Hepatocyte (in vitro differentiated cells): ENCODE data around the gene ZFHX3. TPM values are rescaled to one million over a fixed set of nuclear protein-coding genes. Genes with fewer than 3 reads are reported as not detected.

ENCODE experiments used
- DNase-seq: peaks from one replicate; pipeline ENCODE4 v3.0.0-alpha.2; 2016; ENCODE audit warnings: low spot score
- H2AFZ ChIP-seq: fragments of 200-600 bp; sonication (generic); 2 replicates; pipeline ENCODE4 v1.6.0; 2016; ENCODE audit warnings: antibody characterized with exemption, mild to moderate bottlenecking
- H3K27ac ChIP-seq: fragments of 200-600 bp; sonication (generic); 2 replicates; pipeline ENCODE4 v1.5.1; 2016; ENCODE audit warnings: mild to moderate bottlenecking
- H3K27me3 ChIP-seq: fragments of 200-600 bp; sonication (generic); 2 replicates; pipeline ENCODE4 v1.6.1; 2016
- H3K36me3 ChIP-seq: fragments of 200-600 bp; sonication (generic); replicated peaks from 2 replicates; pipeline ENCODE4 v1.5.1; 2016; ENCODE audit warnings: low read depth; ENCODE audit not compliant: insufficient read depth
- H3K4me1 ChIP-seq: fragments of 200-600 bp; sonication (generic); 2 replicates; pipeline ENCODE4 v1.5.1; 2016; ENCODE audit warnings: mild to moderate bottlenecking, moderate library complexity; ENCODE audit not compliant: insufficient read depth
- H3K4me2 ChIP-seq: fragments of 200-600 bp; sonication (generic); 2 replicates; pipeline ENCODE4 v1.6.0; 2016
- H3K4me3 ChIP-seq: fragments of 200-600 bp; sonication (generic); 2 replicates; pipeline ENCODE4 v1.5.1; 2016; ENCODE audit warnings: mild to moderate bottlenecking
- H3K79me2 ChIP-seq: fragments of 200-600 bp; sonication (generic); 2 replicates; pipeline ENCODE4 v1.6.0; 2017; ENCODE audit warnings: mild to moderate bottlenecking
- H3K9me2 ChIP-seq: fragments of 200-600 bp; sonication (generic); replicated peaks from 2 replicates; pipeline ENCODE4 v1.6.0; 2017; ENCODE audit warnings: mild to moderate bottlenecking; ENCODE audit not compliant: insufficient read depth
- H3K9me3 ChIP-seq: fragments of 200-600 bp; sonication (generic); 2 replicates; pipeline ENCODE4 v1.5.1; 2016; ENCODE audit warnings: low read depth, mild to moderate bottlenecking
- H4K20me1 ChIP-seq: fragments of 200-600 bp; sonication (generic); 2 replicates; pipeline ENCODE4 v1.6.0; 2016; ENCODE audit warnings: mild to moderate bottlenecking; ENCODE audit not compliant: insufficient read depth, poor library complexity, severe bottlenecking
- EZH2 ChIP-seq: fragments of 200-600 bp; sonication (generic); IDR thresholded peaks from 2 replicates; pipeline ENCODE4 v1.6.1; 2016; ENCODE audit warnings: antibody characterized with exemption, mild to moderate bottlenecking, borderline replicate concordance
- EZH2phosphoT487 ChIP-seq: fragments of 200-600 bp; sonication (generic); IDR thresholded peaks from one replicate; pipeline ENCODE4 v1.6.1; 2018; ENCODE audit warnings: antibody characterized with exemption, mild to moderate bottlenecking, low read depth, moderate library complexity; ENCODE audit not compliant: unreplicated experiment, severe bottlenecking
- WGBS: methylation state at CpG from one replicate; pipeline ENCODE4 v1.1.6; 2016; ENCODE audit warnings: low lambda C conversion rate; ENCODE audit errors: missing lambda C conversion rate; 5-methylcytosine and 5-hydroxymethylcytosine counted together
- polyA plus RNA-seq: library from polyadenylated mRNA; unstranded; fragments of >200 nt; fragmentation: Nextera tagmentation; extraction: Ambion mirVana; gene quantifications from 2 replicates; pipeline ENCODE4 v1.2.1, GENCODE V29; 2016
- total RNA-seq: library from RNA; depleted of rRNA; stranded (reverse); fragments of >200 nt; gene quantifications from 2 replicates; pipeline ENCODE4 v1.2.3, GENCODE V29; 2014
- TF ChIP-seq, protein P1 (sequence below): fragments of 200-600 bp; sonication (generic); IDR thresholded peaks from 2 replicates; pipeline ENCODE4 v1.5.1; 2016; ENCODE audit warnings: antibody characterized with exemption, mild to moderate bottlenecking; ENCODE audit not compliant: poor library complexity

The ZFHX3 gene
- total and polyA plus RNA-seq, 2 experiments from 2014 or later, result 6.4 to 11.6 TPM

- Histone ChIP-seq H3K36me3 (no peaks in the 10 kb centered on the region), H4K20me1 (no peaks in the 10 kb centered on the region), H3K4me1 (peaks cover 11% of the 10 kb centered on the region), H3K27me3 (no peaks in the 10 kb centered on the region), H3K9me2 (no peaks in the 10 kb centered on the region), H3K27ac (no peak overlapping the region), H3K9me3 (no peaks in the 10 kb centered on the region), H2AFZ (no peak overlapping the region), H3K4me3 (no peak overlapping the region), H3K4me2 (no peak overlapping the region), H3K79me2 (peaks cover 82% of the 10 kb centered on the region)
- WGBS, result 81% methylated on average over 7 of the region's 7 CpGs
- no peak for DNase-seq
- TF ChIP-seq EZH2phosphoT487 (no peak), EZH2 (no peak)
- TF ChIP-seq, protein P1, sequence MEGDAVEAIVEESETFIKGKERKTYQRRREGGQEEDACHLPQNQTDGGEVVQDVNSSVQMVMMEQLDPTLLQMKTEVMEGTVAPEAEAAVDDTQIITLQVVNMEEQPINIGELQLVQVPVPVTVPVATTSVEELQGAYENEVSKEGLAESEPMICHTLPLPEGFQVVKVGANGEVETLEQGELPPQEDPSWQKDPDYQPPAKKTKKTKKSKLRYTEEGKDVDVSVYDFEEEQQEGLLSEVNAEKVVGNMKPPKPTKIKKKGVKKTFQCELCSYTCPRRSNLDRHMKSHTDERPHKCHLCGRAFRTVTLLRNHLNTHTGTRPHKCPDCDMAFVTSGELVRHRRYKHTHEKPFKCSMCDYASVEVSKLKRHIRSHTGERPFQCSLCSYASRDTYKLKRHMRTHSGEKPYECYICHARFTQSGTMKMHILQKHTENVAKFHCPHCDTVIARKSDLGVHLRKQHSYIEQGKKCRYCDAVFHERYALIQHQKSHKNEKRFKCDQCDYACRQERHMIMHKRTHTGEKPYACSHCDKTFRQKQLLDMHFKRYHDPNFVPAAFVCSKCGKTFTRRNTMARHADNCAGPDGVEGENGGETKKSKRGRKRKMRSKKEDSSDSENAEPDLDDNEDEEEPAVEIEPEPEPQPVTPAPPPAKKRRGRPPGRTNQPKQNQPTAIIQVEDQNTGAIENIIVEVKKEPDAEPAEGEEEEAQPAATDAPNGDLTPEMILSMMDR, result no peak
Measured at GRCh38 chr16:72917051-72917450, 130.9 kb downstream of the ZFHX3 start.

DNA sequence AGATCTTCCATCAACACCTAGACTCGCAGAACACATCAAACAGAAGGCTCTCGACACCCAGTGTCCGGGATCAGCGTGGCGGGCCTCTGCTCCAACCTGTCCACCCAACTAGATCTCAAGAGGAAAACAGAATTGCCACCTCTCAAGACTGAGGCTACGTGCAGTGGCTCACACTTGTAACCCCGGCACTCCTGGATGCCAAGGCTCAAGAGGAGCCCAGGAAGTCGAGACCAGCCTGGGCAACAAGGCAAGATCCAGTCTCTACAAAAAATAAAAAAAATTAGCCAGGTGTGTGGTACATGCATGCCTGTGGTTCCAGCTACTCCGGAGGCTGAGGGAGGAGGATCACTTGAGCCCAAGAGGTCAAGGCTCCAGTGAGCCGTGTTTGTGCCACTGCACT, 132.6 kb downstream of the ZFHX3 start:
- TF ChIP-seq, protein P1, result no peak
- TF ChIP-seq EZH2phosphoT487 (no peak), EZH2 (no peak)
- Histone ChIP-seq H3K9me2 (no peaks in the 10 kb centered on the region), H3K36me3 (no peaks in the 10 kb centered on the region), H2AFZ (no peak overlapping the region), H3K4me3 (no peak overlapping the region), H3K9me3 (no peaks in the 10 kb centered on the region), H3K79me2 (peaks cover 78% of the 10 kb centered on the region), H4K20me1 (no peaks in the 10 kb centered on the region), H3K27me3 (no peaks in the 10 kb centered on the region), H3K4me2 (no peak overlapping the region), H3K4me1 (peaks cover 11% of the 10 kb centered on the region), H3K27ac (no peak overlapping the region)
- no peak for DNase-seq
- WGBS, result 97% methylated on average over 10 of the region's 10 CpGs

GRCh38 chr16:72913551-72913950, 134.4 kb downstream of the ZFHX3 start:
- DNase-seq, result no peak
- H3K79me2 ChIP-seq, result peaks cover 79% of the 10 kb centered on the region
- no peak overlapping the region for H2AFZ ChIP-seq
- H3K36me3 ChIP-seq, result no peaks in the 10 kb centered on the region
- no peak overlapping the region for H3K4me2 ChIP-seq
- TF ChIP-seq, protein P1, result no peak
- TF ChIP-seq EZH2phosphoT487 (no peak), EZH2 (no peak)
- no peak overlapping the region for H3K4me3 ChIP-seq
- H3K27me3 ChIP-seq, result no peaks in the 10 kb centered on the region
- no peaks in the 10 kb centered on the region for H3K9me3 ChIP-seq
- no peak overlapping the region for H3K27ac ChIP-seq
- WGBS, result 70% methylated on average over 3 of the region's 3 CpGs
- H3K4me1 ChIP-seq, result peaks cover 11% of the 10 kb centered on the region
- no peaks in the 10 kb centered on the region for H3K9me2 ChIP-seq
- no peaks in the 10 kb centered on the region for H4K20me1 ChIP-seq

- Histone ChIP-seq H3K4me2 (no peak overlapping the region), H3K79me2 (peaks cover 69% of the 10 kb centered on the region), H4K20me1 (no peaks in the 10 kb centered on the region), H3K9me2 (no peaks in the 10 kb centered on the region), H3K9me3 (no peaks in the 10 kb centered on the region), H3K4me1 (peaks cover 11% of the 10 kb centered on the region), H2AFZ (no peak overlapping the region), H3K27ac (no peak overlapping the region), H3K27me3 (no peaks in the 10 kb centered on the region), H3K4me3 (no peak overlapping the region), H3K36me3 (no peaks in the 10 kb centered on the region)
- 95% methylated on average over 9 of the region's 9 CpGs for WGBS
- TF ChIP-seq, protein P1, result no peak
- TF ChIP-seq EZH2 (no peak), EZH2phosphoT487 (no peak)
- no peak for DNase-seq
Measured at GRCh38 chr16:72911971-72912370, 136.0 kb downstream of the ZFHX3 start.
